Osteocyte (in vitro differentiated cells): ENCODE data around the gene BBS7. TPM values are rescaled to one million over a fixed set of nuclear protein-coding genes. Genes with fewer than 3 reads are reported as not detected.

ENCODE experiments used
- DNase-seq: peaks from one replicate; pipeline ENCODE4 v3.0.0; 2021; ENCODE audit warnings: mixed read lengths; ENCODE audit not compliant: unreplicated experiment; ENCODE audit errors: extremely low spot score
- H3K27ac Mint-ChIP-seq: one replicate; pipeline ENCODE4 v1.8.0; 2021; ENCODE audit warnings: mild to moderate bottlenecking, mixed read lengths; ENCODE audit not compliant: unreplicated experiment
- H3K27me3 Mint-ChIP-seq: one replicate; pipeline ENCODE4 v1.8.0; 2021; ENCODE audit warnings: mixed read lengths; ENCODE audit not compliant: unreplicated experiment
- H3K36me3 Mint-ChIP-seq: one replicate; pipeline ENCODE4 v1.8.0; 2021; ENCODE audit warnings: mixed read lengths; ENCODE audit not compliant: unreplicated experiment
- H3K4me1 Mint-ChIP-seq: one replicate; pipeline ENCODE4 v1.8.0; 2021; ENCODE audit warnings: mixed read lengths; ENCODE audit not compliant: unreplicated experiment
- H3K4me3 Mint-ChIP-seq: one replicate; pipeline ENCODE4 v1.8.0; 2021; ENCODE audit warnings: mild to moderate bottlenecking, moderate library complexity, mixed read lengths; ENCODE audit not compliant: unreplicated experiment
- H3K9me3 Mint-ChIP-seq: one replicate; pipeline ENCODE4 v1.8.0; 2021; ENCODE audit warnings: mixed read lengths; ENCODE audit not compliant: unreplicated experiment
- CTCF ChIP-seq: fragments of 200-600 bp; sonication (generic); IDR thresholded peaks from 2 replicates; pipeline ENCODE4 v1.5.0; 2021; ENCODE audit warnings: antibody characterized with exemption, mild to moderate bottlenecking, moderate library complexity
- total RNA-seq: library from RNA; stranded (reverse); gene quantifications from 2 replicates; pipeline ENCODE4 v1.2.1, GENCODE V29; 2021

BBS7 gene
- total RNA-seq, 1 donor from 2014 or later, result 19.0 TPM

- no peak overlapping the region for H3K4me3 Mint-ChIP-seq
- TF ChIP-seq CTCF, result no peak
- no peaks in the 10 kb centered on the region for H3K9me3 Mint-ChIP-seq
- H3K36me3 Mint-ChIP-seq, result no peaks in the 10 kb centered on the region
- H3K27me3 Mint-ChIP-seq, result peaks cover 30% of the 10 kb centered on the region
- no peak overlapping the region for H3K27ac Mint-ChIP-seq
- peaks cover 5% of the 10 kb centered on the region for H3K4me1 Mint-ChIP-seq
- no peak for DNase-seq
Observed at GRCh38 chr4:121877041-121877773, 6.9 kb upstream of the BBS7 start.

GRCh38 chr4:121876070-121876469 is 5.8 kb upstream of the BBS7 start:
- TF ChIP-seq CTCF, result no peak
- DNase-seq, result no peak
- H3K36me3 Mint-ChIP-seq, result no peaks in the 10 kb centered on the region
- peaks cover 21% of the 10 kb centered on the region for H3K27me3 Mint-ChIP-seq
- H3K9me3 Mint-ChIP-seq, result no peaks in the 10 kb centered on the region
- H3K4me3 Mint-ChIP-seq, result no peak overlapping the region
- H3K27ac Mint-ChIP-seq, result no peak overlapping the region
- peaks cover 6% of the 10 kb centered on the region for H3K4me1 Mint-ChIP-seq

GRCh38 chr4:121875652-121876051 is 5.4 kb upstream of the BBS7 start:
- TF ChIP-seq CTCF, result no peak
- Mint-ChIP-seq H3K27me3 (peaks cover 21% of the 10 kb centered on the region), H3K9me3 (no peaks in the 10 kb centered on the region), H3K27ac (no peak overlapping the region), H3K4me3 (no peak overlapping the region), H3K36me3 (no peaks in the 10 kb centered on the region), H3K4me1 (peaks cover 10% of the 10 kb centered on the region)
- DNase-seq, result no peak

GRCh38 chr4:121873604-121874003 is 3.3 kb upstream of the BBS7 start:
- no peak for TF ChIP-seq CTCF
- peaks cover 18% of the 10 kb centered on the region for H3K4me1 Mint-ChIP-seq
- H3K27me3 Mint-ChIP-seq, result peaks cover 11% of the 10 kb centered on the region
- no peak overlapping the region for H3K4me3 Mint-ChIP-seq
- no peaks in the 10 kb centered on the region for H3K36me3 Mint-ChIP-seq
- H3K27ac Mint-ChIP-seq, result no peak overlapping the region
- no peaks in the 10 kb centered on the region for H3K9me3 Mint-ChIP-seq
- no peak for DNase-seq

GRCh38 chr4:121863799-121864198 is 6.5 kb downstream of the BBS7 start:
- Mint-ChIP-seq H3K9me3 (no peaks in the 10 kb centered on the region), H3K27me3 (no peaks in the 10 kb centered on the region), H3K27ac (no peak overlapping the region)

More at GRCh38 chr4:121863799-121864198, 6.5 kb downstream of the BBS7 start:
- peaks cover 21% of the 10 kb centered on the region for H3K36me3 Mint-ChIP-seq
- H3K4me3 Mint-ChIP-seq, result no peak overlapping the region
- DNase-seq, result no peak
- peaks cover 5% of the 10 kb centered on the region for H3K4me1 Mint-ChIP-seq
- no peak for TF ChIP-seq CTCF
